H1 (cell line): ENCODE data around the gene KCNQ2. TPM values are rescaled to one million over a fixed set of nuclear protein-coding genes. Genes with fewer than 3 reads are reported as not detected.

Source experiments
- polyA plus RNA-seq, 7 experiments: library from polyadenylated mRNA; depleted of rRNA in 3 of 7; stranded (reverse) in 5 of 7; unstranded in 2 of 7; fragments of >200 nt in 5 of 7; fragments of 200-250 nt in 2 of 7; gene quantifications; 1 replicate in 5 of 7; 2 replicates in 1 of 7; 4 replicates in 1 of 7; pipeline versions ENCODE4 v1.2.1 to v1.2.3, GENCODE V29; 2011 to 2013; ENCODE audit warnings: missing spikeins in 2 of 7, mixed read lengths in 2 of 7
- total RNA-seq: library from RNA; stranded (reverse); fragmentation: NEBNext Ultra II Directional; extraction: Animal tissue kit (Norgen Biotek cat#: 25700); gene quantifications from 2 replicates; pipeline ENCODE4 v1.2.1, GENCODE V29; 2021
- TF ChIP-seq, protein P1 (sequence below): IDR thresholded peaks from 2 replicates; pipeline ENCODE4 v1.6.1; 2012; ENCODE audit warnings: low read length, inconsistent platforms

KCNQ2 gene
- total and polyA plus RNA-seq, 2 of the 8 experiments (the other 6 are each of a cell fraction or from before 2014, with no cell fraction given), result 82.6 to 243 TPM

DNA sequence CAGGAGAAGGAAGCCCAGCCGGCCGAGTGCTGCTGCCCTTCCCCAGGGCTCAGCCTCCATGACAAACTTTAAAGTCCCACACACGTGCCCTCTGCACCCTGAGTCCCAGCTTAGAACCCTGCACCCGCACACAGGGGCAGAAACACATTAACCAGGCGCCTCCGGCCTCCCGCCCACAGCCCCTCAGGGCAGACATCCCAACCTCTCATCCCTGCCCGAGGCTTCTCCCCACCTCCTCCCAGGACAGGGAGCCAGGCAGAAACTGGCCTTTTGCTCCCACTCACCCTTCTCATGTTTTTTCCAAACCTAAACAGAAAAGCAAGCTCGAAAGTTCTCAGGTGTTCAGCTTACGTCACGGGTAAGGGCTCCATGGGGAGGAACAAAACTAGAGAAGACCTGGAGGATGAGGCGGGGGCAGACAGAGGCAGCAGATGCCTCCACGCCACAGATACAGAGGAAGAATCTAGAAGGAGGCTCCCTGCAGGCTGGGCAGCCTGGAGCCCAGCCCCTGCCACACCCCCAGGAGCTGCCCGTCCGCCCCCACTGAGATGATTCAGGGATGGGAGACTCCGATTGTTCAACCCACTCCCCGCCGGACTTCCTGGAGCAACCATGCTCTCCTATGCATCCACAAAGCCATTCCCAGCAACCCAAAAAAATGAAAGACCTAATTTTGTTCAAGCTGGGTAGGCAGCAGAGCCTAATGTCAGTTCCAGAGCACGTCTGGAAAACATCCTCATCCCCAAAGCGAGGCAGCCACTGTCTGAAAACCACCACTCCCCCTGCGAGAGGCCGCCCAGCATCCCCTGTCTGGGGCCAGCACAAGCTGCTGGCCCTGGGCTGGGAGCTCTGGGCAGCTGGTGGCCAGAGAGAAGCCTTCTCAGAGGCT, 8.8 kb downstream of the KCNQ2 start (continued):
- TF ChIP-seq, protein P1, sequence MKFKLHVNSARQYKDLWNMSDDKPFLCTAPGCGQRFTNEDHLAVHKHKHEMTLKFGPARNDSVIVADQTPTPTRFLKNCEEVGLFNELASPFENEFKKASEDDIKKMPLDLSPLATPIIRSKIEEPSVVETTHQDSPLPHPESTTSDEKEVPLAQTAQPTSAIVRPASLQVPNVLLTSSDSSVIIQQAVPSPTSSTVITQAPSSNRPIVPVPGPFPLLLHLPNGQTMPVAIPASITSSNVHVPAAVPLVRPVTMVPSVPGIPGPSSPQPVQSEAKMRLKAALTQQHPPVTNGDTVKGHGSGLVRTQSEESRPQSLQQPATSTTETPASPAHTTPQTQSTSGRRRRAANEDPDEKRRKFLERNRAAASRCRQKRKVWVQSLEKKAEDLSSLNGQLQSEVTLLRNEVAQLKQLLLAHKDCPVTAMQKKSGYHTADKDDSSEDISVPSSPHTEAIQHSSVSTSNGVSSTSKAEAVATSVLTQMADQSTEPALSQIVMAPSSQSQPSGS, result no peak
